Hypothalamus (tissue), 51 donors: ENCODE data around the gene C1S.
"Not testable (repeated sequence)": the region's sequence is repeated elsewhere in the genome, so short reads cannot be mapped to it uniquely, and the experiment has no call there.

Experiments
- DNase-seq, 51 donors: peaks; one replicate each; lab custom pipeline; 2025; lab: John Stamatoyannopoulos, UW

Gene C1S

GRCh38 chr12:7045913-7046312 lies 14.6 kb upstream of the C1S start:
- no peak for DNase-seq

DNA sequence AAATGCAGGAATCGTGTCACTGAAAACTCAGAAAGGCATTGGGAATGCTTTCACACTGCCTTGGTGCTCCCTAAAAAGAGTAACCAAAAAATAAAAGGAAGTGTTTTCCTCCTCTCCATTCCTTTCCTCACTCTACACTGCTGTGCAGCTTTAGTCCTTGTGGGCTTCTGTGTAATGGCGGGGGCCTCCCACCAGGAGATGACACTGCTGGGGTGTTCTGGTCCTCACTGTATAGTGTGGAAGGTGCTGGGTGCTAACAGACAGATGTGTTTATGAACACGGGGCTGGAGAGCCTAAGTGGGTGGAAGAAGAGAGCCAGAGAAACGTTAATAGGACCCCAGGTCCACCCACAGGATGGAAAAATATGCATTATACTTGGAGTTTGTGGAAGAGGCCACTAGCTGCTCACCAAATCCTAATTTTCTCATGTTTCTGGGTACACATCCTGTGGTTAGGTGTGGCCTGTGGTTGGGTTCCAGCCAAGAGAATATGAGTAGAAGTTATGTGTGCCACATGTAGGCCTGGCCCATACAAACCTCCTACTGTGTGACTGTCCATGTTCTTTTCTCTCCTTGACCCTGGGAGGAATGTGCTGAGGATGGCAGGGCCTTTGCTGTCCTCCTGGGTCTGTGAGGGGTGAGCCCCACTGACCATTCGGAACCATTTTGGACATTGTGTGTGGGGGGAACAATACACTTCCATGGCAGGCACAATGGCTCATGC lies 14.0 kb upstream of the C1S start:
- no peak for DNase-seq

GRCh38 chr12:7047306-7047705 lies 13.2 kb upstream of the C1S start:
- no peak for DNase-seq

DNA sequence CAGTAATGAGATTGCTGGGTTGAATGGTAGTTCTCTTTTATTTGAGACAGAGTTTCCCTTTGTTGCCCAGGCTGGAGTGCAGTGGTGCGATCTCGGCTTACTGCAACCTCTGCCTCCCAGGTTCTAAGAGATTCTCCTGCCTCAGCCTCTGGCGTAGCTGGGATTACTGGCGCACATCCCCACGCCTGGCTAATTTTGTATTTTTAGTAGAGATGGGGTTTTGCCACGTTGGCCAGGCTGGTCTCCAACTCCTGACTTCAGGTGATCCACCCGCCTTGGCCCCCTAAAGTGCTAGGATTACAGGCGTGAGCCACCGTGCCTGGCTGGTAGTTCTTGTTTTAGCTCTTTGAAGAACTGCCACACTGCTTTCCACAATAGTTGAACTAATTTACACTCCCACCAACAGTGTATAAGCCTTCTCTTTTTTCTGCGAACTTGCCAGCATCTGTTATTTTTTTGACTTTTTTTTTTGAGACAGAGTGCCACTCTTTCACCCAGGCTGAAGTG lies 11.0 kb upstream of the C1S start:
- not testable (repeated sequence) for DNase-seq

GRCh38 chr12:7049973-7050372 lies 10.5 kb upstream of the C1S start:
- not testable (repeated sequence) for DNase-seq

DNA sequence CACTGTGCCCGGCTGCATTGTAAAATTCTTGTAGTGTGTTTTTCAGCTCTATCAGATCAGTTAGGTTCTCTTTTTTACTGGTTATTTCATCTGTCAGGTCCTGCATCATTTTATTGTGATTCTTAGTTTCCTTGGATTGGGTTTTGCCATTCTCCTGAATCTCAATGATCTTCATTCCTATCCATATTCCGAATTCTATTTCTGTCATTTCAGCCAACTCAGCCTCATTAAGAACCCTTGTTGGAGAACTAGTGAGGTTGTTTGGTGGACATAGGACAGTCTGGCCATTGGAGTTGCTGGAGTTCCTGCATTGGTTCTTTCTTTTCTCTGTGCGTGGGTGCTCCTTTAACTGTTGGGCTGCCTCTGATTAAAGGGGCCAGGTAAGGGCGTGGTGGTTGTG lies 5.6 kb upstream of the C1S start:
- DNase-seq = no peak

GRCh38 chr12:7055736-7056135 lies 4.8 kb upstream of the C1S start:
- not testable (repeated sequence) for DNase-seq

DNA sequence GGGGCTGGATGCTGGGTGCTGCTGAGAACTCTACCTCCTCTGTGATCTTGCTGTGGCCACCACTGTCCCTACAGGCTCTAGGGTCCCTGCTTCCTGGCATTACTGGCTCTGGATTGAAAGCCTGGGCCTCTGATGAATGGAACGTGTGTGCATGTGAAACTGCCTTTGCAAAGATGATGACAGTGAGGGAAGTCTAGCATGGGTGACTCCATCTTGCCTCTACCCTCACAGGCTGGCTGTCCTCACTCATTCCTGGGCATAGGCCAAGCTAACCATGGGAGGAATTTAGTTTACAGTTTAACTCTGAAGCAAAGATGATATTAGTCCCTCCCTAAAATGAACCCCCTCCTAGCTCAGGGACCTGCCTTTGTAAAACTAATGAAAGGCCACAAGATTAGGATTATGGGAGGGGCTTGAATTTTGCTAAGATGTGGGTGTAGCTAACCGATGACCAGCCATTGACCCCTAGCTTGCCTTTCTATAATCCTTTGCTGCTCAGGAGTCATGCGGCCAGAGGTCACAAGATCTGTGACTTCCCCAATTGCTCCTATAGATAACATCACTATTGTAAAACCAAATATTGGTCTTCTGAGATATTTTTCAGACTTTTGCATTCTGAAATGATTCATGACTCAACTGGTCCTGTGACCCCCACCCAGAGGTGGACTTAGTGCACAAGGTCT lies 2.2 kb upstream of the C1S start:
- no peak for DNase-seq

DNA sequence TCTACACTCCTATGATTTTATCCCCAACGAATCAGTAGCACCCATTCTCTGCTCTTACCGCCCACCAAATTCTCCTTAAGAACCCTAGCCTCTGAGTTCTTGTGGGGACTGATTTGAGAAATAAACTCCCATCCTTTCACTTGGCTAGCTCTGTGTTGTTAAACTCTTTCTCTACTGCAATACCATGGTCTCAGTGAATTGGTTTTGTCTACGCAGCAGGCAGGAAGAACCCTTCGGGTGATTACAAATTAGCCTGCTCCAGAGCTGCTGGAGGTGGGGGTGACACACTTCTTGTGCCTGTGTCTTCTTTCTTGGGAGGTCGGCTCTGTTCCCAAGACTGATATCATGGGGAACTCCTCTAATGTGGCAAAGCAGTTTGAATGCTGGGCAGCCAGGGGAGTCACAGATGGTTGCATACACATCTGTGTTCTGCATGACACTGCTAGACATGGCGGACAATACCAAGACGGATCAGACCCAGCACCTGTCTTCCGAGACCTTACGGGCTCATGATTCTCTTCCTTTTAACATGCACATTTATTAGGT lies 1.6 kb upstream of the C1S start:
- DNase-seq = no peak

DNA sequence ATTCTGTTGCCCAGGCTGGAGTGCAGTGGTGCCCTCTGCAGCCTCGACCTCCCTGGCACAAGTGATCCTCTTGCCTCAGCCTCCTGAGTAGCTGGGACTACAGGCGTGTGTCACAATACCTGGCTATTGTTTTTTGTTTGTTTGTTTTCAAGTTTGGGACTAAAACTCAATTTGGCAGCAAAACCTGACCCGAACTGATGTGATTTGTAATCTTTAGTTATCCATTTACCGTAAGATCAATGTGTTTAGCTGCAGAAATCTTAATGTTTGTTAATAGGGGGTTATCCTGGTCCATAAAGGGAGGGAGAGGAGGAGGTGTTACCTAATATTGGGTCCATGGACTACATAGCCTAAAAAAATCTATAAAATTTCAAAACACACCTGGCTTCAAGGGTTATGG lies 738 bp upstream of the C1S start:
- no peak for DNase-seq

GRCh38 chr12:7061138-7061537 lies 620 bp downstream of the C1S start:
- DNase-seq = no peak

DNA sequence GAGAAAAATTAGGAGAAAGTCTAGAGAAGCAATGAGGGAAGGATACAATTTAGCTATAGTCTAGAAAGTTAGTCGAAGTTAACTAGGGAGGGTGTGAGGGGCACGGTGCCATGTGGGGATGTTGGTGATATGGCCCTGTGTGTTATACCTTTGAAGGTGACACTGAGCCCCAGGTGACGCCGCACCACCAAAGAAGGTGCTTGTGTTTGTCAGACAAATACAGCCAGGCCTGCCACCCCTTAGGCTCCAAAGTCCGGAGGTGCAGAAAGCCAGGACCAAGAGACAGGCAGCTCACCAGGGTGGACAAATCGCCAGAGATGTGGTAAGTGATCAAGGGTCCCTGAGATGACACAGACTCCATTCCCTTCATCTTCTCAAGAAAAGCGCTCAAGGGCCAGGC lies 1.1 kb downstream of the C1S start:
- DNase-seq = no peak

DNA sequence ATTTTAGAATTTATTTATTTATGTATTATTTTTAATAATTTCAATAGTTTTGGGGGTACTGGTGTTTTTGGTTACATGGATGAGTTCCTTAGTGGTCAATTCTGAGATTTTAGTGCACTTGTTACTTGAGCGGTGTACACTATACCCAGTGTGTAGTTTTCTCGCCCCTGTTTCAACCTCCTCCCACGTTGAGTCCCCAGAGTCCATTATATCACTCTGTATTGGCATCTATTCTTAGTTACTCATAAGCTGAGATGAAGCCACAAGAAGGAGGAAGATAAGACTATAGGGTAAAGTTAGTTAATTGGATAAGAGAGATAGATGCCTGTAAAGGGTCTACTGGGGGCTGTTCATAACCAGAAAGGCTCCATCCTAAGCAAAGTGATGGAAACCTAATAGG lies 4.0 kb downstream of the C1S start:
- DNase-seq = no peak

DNA sequence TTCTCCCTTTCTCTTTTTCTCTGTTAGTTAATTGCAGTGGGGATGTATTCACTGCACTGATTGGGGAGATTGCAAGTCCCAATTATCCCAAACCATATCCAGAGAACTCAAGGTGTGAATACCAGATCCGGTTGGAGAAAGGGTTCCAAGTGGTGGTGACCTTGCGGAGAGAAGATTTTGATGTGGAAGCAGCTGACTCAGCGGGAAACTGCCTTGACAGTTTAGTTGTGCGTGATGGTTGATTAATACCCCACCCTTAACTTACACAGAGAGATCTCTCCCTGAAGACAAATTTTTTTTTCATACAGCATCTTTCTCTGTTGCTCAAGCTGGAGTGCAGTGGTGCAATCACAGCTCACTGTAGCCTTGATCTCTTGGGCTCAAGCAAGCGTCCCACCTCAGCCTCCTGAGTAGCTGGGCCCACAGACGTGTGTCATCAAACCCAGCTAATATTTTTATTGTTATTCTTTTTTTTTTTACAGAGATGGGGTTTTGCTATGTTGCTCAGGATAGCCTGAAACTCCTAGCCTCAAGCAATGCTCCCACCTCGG lies 4.6 kb downstream of the C1S start:
- no peak for DNase-seq

DNA sequence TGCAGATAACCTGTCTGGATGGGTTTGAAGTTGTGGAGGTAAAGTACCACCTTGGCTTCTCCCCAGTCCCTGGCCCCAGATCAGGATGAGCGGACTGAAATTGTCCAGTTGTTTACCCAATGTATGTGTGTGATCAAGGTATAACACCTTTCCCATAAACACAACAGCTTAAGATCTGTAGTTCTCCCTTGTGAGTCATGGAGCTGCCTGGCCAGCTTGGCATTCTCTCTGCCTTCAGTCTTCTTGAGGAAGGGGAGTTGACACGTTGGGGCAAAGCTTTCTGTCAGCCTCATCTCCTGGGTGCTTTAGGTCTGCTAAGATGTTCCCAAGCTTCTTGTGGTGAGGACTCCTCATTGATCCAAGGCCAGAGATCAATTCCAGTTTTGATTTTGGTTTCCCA lies 6.1 kb downstream of the C1S start:
- no peak for DNase-seq

DNA sequence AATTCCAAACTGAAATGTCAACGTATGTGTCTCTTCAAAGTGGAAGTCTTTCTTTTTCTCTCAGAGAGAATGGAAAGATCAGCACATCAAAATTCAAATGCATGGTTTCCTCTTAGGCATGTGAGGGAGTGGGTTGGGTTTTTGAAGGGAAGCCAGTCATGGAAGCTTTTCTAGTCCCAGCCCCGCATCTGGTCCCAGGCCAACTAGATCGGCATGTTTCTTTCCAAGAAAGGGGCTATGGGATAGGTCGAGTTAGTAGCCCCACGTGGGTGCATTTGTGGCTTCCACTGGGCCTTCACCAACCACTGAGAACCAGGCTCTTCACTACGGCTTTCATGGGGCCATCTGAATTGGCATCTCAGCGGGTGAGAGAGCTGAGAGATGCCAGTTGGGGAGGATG lies 6.6 kb downstream of the C1S start:
- DNase-seq = no peak

- no peak for DNase-seq
These were observed 7.9 kb downstream of the C1S start for GRCh38 chr12:7068240-7068993.

DNA sequence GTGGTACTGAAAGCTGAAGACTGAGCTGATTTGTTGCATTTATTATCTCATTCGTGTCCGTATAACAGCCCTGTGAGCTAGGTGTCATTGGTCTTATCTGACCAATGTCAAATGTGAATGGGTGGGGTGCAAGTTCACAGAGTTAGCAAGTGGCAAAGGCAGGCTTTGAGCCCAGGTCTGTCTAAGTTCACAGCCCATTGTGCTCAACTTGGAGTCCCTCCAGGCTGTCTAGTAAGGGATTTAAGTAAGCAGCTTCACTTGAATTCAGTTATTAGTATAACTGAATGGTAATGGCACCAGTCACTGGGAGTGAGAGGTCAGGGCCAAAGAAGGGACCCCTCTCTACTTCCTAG lies 8.5 kb downstream of the C1S start:
- no peak for DNase-seq

DNA sequence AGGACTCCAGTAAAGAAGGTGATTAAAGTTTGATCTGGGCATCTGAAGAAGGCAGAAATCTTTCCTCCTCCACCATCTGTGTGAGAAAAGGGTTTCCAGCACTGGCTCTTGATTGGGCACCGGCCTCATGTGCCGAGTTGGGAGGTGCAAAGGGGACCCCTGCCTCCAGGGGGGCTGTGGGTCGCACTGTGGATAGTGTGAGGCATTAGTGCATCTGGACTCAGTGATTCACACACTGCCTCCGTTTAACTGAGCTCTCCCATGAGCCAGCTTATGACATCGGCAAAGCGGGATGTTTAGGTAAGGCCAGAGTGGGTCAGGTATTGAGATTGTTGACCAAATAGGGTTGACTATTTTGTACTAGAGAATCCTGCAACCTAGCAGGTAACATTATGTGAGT lies 8.9 kb downstream of the C1S start:
- DNase-seq = no peak

GRCh38 chr12:7072035-7072434 lies 11.5 kb downstream of the C1S start:
- no peak for DNase-seq

DNA sequence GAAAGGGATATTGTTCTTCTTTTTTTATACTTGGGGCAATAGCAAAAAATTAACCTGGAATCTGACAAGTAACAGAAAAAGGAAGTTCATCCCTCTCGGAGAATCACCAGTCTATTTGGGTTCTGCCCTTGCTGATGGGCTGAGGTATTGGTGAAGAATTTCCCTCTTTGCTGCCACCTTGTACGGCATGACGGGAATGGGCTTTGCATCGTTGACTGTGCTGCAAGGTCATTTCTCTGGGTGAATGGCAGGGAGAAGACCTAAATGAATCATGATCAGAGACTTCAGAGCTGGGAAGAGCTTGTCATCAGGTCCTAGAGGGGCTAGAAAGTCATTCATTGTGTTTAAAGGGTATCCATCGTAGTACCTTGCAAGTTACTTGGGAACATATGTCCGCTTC lies 12.0 kb downstream of the C1S start:
- no peak for DNase-seq
